HG03064 (cell line): ENCODE data around the gene AVP.
"Not testable (repeated sequence)": the region's sequence is repeated elsewhere in the genome, so short reads cannot be mapped to it uniquely, and the experiment has no call there.

ENCODE experiments used
- ATAC-seq: cut with Tn5 transposase; IDR thresholded peaks from one replicate; pipeline ENCODE4 v1.9.1; 2021; ENCODE audit warnings: low read depth; ENCODE audit not compliant: unreplicated experiment

The AVP gene, protein sequence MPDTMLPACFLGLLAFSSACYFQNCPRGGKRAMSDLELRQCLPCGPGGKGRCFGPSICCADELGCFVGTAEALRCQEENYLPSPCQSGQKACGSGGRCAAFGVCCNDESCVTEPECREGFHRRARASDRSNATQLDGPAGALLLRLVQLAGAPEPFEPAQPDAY

DNA sequence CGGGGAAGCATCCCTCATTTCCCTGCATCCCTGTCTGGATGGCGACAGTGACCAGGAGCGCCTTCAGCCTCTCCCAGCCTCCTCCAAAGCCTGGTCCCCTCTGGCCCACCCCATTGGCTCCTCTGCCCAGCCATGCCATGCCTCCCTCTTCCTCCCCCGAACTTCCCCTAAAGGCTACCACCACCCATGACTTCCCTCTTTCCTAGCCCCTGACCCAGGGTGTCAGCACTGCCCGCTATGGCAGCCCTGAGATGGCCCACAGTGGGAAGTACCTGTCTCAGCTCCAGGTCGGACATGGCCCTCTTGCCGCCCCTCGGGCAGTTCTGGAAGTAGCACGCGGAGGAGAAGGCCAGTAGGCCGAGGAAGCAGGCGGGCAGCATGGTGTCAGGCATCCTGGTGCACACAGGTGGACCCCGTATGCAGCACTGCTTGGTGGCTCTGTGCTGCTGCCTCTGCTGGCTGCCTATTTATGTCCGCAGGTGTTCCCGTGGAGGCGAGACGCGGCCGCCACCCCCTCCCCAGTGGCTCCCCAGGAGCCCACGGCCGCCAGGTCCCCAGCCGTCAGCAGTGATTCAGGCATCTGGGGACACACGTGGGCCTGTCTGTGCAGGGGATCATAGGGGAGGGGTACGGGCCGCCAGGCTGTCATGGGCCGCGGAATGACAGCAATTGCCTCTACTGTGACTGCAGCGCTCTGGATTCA, at the start of gene AVP:
TSS of gene AVP (minus strand) at position 442 of the 703 bp plus-strand sequence. CDS start at position 392, 50 bp downstream.
- ATAC-seq = no peak

DNA sequence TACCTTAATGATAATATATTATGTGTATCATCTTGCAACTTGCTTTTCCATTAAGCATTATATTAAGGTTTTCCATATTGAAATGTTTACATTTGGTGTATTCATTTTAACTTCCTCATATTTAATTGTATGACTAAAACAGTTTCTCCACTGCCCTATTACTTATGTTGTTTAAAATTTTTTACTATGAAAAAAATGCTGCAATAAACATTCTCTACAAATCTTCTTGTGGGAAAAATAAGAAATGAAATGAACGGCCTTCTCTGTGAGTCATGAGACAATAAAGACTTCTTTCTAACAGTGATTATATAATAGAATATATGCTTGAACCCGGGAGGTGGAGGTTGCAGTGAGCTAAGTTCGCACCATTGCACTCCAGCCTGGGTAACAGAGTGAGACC, 49.6 kb upstream of the AVP start:
- ATAC-seq = no peak

GRCh38 chr20:3133155-3133554, 48.6 kb upstream of the AVP start:
- ATAC-seq = no peak

DNA sequence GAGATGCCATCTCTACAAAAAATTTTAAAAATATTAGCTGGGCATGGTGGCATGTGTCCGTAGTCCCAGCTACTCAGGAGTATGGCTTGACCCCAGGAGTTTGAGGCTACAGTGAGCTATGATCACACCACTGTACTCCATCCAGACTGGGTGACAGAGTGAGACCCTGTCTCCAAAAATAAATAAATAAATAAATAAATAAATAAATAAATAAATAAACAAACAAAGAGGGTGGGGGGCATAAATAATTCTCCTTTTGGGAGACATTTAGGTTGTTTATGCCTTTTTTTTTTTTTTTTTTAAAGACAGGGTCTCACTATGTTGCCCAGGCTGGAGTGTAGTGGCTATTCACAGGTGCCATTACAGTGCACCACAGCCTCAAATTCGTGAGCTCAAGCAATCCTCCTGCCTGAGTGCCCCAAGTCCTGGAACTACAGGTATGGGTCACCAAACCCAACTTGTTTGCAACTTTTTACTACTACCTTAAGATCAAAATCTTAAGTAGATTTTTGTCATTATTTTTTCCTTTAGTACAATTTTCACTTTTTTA, 45.6 kb upstream of the AVP start:
- ATAC-seq = no peak

DNA sequence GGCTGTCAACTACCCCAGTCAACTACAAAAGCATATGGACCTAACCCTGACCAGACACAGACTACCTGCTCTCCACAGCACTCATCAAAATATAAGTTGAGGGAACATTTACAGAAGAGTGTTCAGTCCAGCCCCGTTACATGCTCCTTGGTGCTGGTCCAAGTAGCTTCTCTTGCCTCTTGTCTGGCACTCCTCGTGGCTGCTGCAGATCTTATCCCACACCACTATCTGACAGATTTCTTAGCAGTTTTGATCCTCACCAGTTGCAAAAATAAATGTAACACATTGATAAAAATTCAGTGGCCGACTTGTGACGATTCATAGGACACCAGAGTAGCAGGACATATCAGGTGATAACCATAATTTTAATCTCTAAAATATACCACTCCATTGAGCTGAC, 44.6 kb upstream of the AVP start:
- ATAC-seq = no peak

- no peak for ATAC-seq
These were observed 43.9 kb upstream of the AVP start for GRCh38 chr20:3128275-3128984.

- no peak for ATAC-seq
These were observed 42.0 kb upstream of the AVP start for GRCh38 chr20:3126527-3126859.

DNA sequence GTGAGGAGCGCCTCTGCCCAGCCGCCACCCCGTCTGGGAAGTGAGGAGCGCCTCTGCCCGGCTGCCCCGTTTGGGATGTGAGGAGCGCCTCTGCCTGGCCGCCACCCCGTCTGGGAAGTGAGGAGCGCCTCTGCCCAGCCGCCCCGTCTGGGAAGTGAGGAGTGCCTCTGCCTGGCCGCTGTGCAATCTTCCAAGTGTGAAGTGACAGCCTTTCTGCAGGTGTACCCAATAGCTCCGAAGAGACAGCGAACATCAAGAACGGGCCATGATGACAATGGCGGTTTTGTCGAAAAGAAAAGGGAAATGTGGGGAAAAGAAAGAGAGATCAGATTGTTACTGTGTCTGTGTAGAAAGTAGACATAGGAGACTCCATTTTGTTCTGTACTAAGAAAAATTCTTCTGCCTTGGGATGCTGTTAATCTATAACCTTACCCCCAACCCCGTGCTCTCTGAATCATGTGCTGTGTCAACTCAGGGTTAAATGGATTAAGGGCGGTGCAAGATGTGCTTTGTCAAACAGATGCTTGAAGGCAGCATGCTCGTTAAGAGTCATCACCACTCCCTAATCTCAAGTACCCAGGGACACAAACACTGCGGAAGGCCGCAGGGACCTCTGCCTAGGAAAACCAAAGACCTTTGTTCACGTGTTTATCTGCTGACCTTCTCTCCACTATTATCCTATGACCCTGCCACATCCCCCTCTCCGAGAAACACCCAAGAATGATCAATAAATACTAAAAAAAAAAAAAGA, 41.4 kb upstream of the AVP start:
- ATAC-seq = not testable (repeated sequence)

- ATAC-seq = not testable (repeated sequence)
These were observed 40.4 kb upstream of the AVP start for GRCh38 chr20:3124773-3125560.

- ATAC-seq = not testable (repeated sequence)
These were observed 39.6 kb upstream of the AVP start for GRCh38 chr20:3124163-3124562.

DNA sequence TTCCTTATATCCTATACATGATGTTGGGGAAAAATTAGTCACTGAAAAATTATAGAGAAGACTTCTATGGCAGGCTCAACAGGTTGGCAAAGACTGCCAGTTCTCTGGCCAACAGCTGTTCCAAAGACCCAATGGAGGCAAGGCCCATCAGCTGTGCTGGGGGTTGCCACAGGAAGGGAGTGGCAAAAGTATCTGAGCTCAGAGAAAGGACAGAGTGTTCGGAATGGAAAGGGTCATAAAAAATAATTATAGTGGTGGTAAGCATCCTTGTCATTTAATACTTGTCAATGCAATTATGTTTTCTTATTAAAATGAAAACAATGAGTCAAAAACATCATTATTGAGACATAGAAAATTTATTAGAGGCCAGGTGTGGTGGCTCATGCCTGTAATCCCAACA, 39.0 kb upstream of the AVP start:
- ATAC-seq = no peak

DNA sequence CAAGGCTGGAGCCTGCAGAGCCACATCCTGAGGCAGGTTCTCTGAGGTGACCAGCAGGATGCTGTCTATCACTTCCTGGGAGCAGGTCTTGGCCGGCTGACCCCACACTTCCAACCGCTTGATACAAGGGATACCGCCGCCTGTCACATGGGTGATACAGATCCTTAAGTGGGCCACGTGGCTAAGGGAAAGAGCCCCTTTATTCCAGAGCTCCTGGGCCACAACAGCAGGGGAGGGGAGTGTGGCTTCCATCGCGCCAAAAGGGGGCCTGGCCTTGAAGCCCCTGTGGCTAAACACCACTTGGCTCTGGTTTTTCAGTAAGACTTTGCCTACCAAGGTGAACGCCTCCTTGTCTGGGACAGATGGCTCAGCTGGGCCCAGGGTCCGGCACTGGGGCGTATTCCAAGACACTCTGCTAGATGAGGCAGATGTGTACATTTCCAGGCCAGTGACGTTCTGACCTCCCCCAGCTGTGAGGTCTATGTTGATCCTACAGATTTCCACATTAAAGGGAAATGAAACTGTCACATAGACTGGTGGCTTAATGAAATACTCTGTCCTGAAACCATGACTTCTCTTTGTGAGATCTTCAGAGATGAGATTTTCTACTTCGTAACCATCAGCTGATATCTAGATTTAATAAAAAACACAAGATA, 37.6 kb upstream of the AVP start:
- ATAC-seq = no peak

- no peak for ATAC-seq
These were observed 36.9 kb upstream of the AVP start for GRCh38 chr20:3121271-3121911.

GRCh38 chr20:3119044-3119443, 34.5 kb upstream of the AVP start:
- ATAC-seq = no peak

GRCh38 chr20:3117839-3118379, 33.4 kb upstream of the AVP start:
- not testable (repeated sequence) for ATAC-seq

DNA sequence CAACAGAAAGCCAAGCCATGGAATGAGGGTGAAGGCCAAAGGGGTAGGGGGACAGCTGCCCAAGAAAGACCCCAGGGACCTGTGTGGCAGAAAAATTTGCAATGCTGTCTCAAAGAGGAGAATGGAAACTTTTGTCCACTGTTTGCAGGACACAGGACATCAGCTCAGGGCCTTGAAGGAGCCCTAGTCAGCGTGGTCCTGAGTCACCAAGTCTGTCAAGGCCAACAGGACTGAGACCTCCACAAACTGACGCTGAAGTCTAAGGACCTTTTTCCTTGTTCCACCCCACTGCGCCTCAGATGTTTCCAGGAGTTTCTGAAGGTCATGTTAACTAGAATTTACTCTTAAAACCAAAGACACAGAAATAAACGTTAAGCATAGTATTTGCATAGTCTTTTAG, 31.8 kb upstream of the AVP start:
- no peak for ATAC-seq

DNA sequence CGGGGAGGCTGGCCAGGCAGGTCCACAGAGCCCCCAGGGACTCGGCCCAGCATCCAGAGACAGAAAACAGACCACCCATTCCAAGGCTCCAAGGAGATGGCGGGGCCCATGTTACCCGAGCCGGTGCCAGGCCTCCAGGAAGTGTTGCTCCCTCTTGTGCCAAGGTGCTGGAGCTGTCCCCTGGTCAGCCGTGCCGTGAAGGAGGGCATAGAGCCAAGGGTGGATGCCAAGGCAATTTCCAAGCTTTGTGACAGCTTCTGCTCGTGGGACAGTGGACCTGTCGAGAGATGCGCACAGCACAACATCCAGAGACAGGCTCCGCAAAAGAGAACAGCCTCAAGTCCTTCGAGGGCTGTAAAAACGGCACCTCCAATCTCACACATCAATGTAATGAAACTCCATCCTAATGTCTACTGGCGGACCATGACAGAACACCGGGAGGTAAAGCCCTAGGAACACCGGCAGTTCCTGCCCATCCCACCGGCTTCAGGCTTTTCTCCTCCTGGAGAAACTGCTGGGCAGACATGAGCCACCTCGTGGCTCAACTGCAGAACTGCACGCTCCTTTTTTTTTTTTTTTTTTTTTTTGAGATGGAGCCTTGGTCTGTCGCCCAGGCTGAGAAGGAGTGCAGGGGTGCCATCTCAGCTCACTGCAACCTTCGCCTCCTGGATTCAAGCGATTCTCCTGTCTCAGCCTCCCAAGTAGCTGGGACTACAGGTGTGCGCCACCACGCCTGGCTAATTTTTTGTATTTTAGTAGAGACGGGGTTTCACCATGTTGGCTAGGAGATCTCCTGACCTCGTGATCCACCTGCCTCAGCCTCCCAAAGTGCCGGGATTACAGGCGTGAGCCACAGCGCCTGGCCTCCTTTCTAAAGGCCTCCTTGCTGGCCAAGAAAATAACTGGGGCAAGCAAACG, 30.9 kb upstream of the AVP start:
- ATAC-seq = no peak

GRCh38 chr20:3111995-3112394, 27.5 kb upstream of the AVP start:
- no peak for ATAC-seq
